GM15510 (cell line): ENCODE results near the gene SRRM1.
A peak's percentile ranks its signal among the peaks of the same experiment; 100 is the strongest.

Source experiments
- POLR2A ChIP-seq: IDR thresholded peaks from 3 replicates; pipeline ENCODE4 v1.6.1; 2011; ENCODE audit warnings: borderline replicate concordance; ENCODE audit not compliant: insufficient read length; ENCODE audit errors: extremely low read depth

Gene SRRM1, protein sequence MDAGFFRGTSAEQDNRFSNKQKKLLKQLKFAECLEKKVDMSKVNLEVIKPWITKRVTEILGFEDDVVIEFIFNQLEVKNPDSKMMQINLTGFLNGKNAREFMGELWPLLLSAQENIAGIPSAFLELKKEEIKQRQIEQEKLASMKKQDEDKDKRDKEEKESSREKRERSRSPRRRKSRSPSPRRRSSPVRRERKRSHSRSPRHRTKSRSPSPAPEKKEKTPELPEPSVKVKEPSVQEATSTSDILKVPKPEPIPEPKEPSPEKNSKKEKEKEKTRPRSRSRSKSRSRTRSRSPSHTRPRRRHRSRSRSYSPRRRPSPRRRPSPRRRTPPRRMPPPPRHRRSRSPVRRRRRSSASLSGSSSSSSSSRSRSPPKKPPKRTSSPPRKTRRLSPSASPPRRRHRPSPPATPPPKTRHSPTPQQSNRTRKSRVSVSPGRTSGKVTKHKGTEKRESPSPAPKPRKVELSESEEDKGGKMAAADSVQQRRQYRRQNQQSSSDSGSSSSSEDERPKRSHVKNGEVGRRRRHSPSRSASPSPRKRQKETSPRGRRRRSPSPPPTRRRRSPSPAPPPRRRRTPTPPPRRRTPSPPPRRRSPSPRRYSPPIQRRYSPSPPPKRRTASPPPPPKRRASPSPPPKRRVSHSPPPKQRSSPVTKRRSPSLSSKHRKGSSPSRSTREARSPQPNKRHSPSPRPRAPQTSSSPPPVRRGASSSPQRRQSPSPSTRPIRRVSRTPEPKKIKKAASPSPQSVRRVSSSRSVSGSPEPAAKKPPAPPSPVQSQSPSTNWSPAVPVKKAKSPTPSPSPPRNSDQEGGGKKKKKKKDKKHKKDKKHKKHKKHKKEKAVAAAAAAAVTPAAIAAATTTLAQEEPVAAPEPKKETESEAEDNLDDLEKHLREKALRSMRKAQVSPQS

DNA sequence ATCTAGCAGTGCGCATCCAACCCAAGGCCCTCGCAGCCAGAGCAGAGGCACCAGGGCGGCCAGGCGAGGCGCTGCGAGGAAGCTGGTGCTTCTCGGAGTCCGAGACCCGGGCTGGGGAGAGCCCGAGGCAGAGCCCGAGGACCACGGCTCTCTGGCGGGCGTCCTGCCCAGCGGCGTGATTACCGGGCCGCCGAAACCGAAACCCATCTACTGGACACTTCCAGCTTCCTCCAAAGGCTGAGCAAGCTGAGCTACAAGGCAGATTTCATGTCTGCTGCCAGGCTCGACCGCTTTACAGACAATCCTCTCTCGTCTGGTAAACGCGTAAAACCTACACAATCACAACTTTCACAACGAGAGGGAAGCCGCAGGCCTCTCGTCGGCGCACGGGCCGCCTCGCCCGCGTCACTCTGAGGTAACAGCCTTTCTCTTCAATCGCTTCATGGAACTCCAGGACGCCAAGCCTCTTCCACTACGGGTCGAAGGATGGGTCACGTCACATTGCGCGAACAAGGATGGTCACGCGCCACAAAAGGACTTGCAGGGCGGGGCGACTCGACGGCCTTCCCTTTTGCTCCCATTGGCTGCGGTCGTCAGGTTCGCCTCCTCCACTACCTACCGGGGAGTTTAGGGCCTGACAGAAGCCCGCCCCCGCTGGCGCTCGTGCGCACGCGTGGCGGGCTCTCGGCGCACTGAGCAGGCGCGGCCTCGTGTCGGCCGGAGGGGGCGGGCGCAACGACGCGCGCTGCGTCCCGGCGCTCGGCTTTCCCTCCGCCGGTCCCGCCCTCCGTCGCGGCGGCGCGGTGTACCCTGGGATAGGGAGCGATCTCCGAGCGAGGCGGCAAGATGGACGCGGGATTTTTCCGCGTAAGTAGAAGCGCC lies at the start of gene SRRM1:
SRRM1 (plus strand) TSS at position 822 of the 882 bp plus-strand sequence; CDS start at position 847, 25 bp downstream.
- TF ChIP-seq POLR2A, result peak; percentile 76

GRCh38 chr1:24594328-24594598 lies 48.8 kb upstream of the SRRM1 start:
- no peak for TF ChIP-seq POLR2A

DNA sequence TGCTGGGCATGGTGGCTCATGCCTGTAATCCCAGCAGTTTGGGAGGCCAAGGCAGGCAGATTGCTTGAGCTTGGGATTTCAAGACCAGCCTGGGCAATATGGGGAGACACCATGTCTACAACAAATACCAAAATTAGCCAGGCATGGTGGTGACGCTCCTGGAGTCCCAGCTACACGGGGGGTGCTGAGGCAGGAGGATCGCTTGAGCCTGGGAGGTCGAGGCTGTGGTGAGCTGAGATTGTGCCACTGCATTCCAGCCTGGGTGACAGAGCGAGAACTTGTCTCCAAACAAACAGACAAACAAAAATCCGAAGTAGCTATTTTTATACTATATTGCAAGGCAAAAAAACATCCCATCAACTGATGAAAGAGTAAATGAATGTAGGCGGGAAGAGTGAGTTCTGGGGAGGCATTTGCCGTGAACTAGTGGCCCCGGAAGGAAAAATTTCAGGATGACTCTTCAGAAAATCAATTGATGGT lies 46.7 kb upstream of the SRRM1 start:
- TF ChIP-seq POLR2A, result no peak

GRCh38 chr1:24599265-24599664 lies 43.8 kb upstream of the SRRM1 start:
- TF ChIP-seq POLR2A, result no peak

DNA sequence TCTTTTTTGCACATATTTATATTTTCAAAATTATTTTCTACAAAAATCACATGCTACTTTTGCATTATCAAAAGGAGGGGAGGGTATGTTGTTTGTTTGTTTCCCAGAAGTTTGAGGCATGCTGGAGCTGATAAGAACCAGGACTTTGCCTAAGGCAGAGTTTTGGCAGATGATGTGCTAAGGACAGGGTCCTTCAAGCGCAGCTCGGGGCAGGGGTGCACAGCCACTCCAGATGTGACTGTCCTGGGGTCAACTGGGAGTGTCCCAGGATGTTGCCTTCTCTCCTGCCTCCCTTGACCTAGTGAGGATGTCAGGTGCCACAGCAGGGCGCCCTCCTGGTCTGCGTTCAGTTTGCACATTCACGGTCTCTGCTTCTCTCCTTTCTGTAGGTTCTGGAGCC lies 42.6 kb upstream of the SRRM1 start:
- no peak for TF ChIP-seq POLR2A

DNA sequence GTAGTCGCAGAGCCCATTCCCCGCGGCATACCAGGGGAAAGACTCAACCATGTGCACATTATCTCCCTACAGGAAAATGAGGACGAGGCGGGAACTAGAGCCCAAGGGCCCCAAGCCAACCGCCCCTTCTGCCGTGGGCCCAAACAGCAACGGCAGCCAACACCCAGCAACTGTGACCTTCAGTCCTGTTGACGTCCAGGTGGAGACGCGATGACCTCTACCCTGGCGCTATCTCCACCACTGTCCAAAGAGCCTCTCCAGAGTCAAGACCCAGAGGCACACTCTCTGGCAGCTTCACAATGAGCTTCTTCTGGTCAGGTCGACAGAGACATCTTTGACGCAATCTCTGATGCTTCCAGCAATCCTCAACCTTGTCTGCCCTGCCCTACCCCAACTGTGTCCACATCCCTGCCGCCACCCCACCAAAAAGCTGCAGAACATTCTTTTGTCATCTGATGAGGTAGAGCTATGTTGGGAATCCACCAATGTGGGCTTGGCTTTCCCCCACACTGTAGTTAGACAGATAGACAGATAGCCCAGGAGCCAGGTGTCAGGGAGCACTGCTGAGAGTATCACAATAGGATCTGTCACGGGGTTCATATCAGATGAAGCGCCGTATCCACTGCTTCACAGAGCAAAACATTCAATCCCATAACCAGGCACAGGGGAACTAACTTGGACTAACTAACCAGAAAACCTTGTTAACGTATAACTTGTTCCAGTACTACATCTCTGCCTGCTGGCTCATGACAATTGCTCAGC lies 37.4 kb upstream of the SRRM1 start:
- no peak for TF ChIP-seq POLR2A

DNA sequence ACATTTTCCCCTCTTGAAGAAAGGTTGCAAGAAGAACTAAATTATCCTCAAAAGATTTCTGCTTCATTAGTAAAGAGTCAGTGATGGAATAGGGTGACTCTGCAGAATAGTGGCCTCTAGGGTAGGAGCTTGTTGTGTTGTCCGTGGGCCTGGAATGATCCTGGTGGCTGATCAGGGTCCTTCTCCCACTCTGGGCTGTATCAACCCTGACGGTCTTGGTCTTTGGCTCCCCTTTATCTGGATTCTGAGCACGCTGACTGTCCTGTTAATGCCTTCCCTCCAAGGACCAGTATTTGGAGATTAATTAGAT lies 36.9 kb upstream of the SRRM1 start:
- TF ChIP-seq POLR2A, result no peak

DNA sequence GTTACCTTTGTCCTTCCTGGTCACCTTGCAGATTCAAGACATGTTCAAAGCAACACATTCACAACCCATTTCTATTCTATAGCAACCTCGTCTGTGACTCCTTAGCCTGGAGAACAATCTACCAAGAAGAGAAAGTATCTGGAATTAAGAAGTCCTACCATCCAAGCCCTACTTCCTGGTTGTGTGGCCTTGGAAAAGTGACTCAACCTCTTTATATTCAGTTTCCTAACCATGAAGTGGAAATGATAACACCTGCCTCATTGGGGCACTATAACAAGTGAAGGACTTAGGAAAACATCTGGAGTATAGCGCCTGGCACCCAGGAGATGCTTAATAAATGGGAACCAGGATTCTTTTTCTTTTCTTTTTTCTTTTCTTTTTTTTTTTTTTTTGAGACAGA lies 36.5 kb upstream of the SRRM1 start:
- TF ChIP-seq POLR2A, result no peak

DNA sequence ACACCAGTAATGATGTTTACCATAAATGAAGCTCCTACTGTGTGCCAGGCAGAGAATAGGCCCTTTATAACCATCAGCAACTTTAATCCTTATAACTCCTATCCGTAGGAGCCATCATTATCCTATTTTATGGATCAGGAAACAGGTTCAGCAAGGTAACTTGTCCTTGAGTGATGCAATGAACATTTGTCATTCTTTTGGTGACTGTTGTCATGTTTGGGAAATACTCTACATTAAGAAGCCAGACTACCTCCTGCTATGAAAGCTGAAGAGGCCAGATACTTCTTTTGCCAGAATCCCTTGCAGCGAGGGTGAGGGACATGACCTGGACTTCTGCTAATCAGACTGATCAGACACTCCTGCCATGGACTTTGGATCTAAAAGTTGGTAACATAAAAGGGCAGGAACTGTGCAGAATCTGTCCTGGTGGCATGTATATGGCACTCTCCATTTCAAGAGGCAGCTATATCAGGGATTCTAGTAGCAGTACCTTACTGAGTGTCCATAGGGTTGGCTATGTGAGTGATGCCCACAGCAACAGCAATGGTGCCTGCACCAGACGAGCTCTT lies 33.1 kb upstream of the SRRM1 start:
- TF ChIP-seq POLR2A, result no peak

DNA sequence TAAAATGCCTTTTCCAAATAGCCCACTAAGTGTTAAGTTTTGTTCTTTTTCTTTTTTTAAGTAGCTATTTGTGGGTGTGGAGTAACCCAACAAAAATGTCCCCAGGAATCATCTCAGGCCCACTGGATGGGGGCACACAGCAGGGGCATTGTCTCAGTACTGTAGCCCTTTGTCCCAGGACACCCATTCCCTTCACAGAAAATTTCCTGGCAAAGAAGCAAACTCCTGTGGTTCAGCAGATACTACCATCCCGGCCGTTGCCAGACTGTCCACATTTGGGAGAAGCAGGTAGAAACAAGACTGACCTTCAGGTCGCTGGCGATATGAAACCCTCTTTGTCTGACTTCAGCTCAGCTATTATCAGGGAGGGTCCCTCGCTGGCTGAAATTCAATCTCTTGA lies 23.7 kb upstream of the SRRM1 start:
- TF ChIP-seq POLR2A, result no peak

GRCh38 chr1:24620678-24621077 lies 22.4 kb upstream of the SRRM1 start:
- no peak for TF ChIP-seq POLR2A

GRCh38 chr1:24621121-24621520 lies 22.0 kb upstream of the SRRM1 start:
- TF ChIP-seq POLR2A, result no peak

GRCh38 chr1:24622218-24622617 lies 20.9 kb upstream of the SRRM1 start:
- no peak for TF ChIP-seq POLR2A

GRCh38 chr1:24632832-24633175 lies 10.3 kb upstream of the SRRM1 start:
- no peak for TF ChIP-seq POLR2A

DNA sequence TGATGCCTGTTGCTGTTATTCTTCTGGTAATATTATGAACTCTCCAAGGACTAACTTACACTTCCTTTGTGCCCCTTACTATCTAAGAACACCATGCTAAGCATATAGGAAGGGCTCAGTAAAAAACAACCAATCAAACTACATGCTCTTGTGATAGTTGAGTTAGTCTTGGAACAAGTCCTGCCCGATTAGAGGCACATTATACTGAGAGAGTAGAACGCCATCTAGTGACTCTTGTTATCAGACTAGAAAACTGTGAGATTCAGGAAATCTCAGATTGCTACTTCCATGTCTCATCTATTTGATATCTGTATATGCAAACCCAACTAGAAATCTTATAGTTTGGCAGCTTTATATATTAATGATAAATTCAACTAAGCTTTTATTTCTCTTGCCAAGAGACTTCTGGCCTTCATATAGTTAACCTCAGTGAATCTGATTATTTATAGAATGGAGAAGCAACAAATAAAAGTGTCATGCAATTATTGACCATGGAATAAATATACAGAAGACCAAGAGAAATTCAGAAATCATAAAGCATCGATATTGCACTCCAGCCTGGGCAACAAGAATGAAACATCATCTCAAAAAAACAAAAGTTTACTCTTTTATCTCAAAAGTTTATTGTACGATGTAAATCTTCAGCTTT lies 7.8 kb upstream of the SRRM1 start:
- TF ChIP-seq POLR2A, result no peak
